HepG2 (cell line): Measurements from ENCODE around the gene TCF25. TPM values are rescaled to one million over a fixed set of nuclear protein-coding genes. Genes with fewer than 3 reads are reported as not detected.

ENCODE experiments used
- CREB1 ChIP-seq, 2 experiments: fragments of 450-650 bp in 1 of 2; IDR thresholded peaks; 2 replicates each; pipeline ENCODE4 v1.6.1; 2016 to 2017; ENCODE audit warnings: control low read depth in 1 of 2, mild to moderate bottlenecking in 1 of 2, missing compliant biosample characterization in 1 of 2, missing genetic modification characterization in 1 of 2
- ELF1 ChIP-seq: sonication (generic); formaldehyde crosslinking; IDR thresholded peaks from 2 replicates; pipeline ENCODE4 v1.4.0; 2020; ENCODE audit warnings: missing genetic modification reagents
- FOSL2 ChIP-seq: sonication (generic); formaldehyde crosslinking; IDR thresholded peaks from 2 replicates; pipeline ENCODE4 v1.4.0; 2020; ENCODE audit warnings: missing genetic modification reagents
- HCFC1 ChIP-seq: fragments of 150-350 bp; IDR thresholded peaks from 2 replicates; pipeline ENCODE4 v1.6.1; 2014; ENCODE audit warnings: low read depth, low read length
- HIVEP1 ChIP-seq: sonication (generic); formaldehyde crosslinking; IDR thresholded peaks from 2 replicates; pipeline ENCODE4 v1.4.0; 2020; ENCODE audit warnings: mild to moderate bottlenecking, missing genetic modification reagents
- HMG20B ChIP-seq: conservative IDR thresholded peaks from 2 replicates; pipeline ENCODE4 v1.6.1; 2016; ENCODE audit warnings: missing genetic modification reagents, missing compliant biosample characterization
- HNRNPK ChIP-seq: fragments of 200-400 bp; formaldehyde crosslinking; IDR thresholded peaks from 2 replicates; pipeline ENCODE4 v1.6.1; 2018; ENCODE audit warnings: low read length, low read depth, moderate library complexity, mild to moderate bottlenecking; ENCODE audit not compliant: poor library complexity, severe bottlenecking
- KLF16 ChIP-seq, 2 experiments: sonication (generic) in 1 of 2; formaldehyde crosslinking in 1 of 2; IDR thresholded peaks; 2 replicates each; pipeline versions ENCODE4 v1.6.1 to v1.8.0; 2016 to 2023; ENCODE audit warnings: missing genetic modification reagents in 2 of 2, missing compliant biosample characterization in 1 of 2
- KMT2A ChIP-seq: sonication (generic); formaldehyde crosslinking; IDR thresholded peaks from 2 replicates; pipeline ENCODE4 v1.4.0; 2020; ENCODE audit warnings: missing genetic modification reagents
- MAFG ChIP-seq: sonication (generic); formaldehyde crosslinking; IDR thresholded peaks from 2 replicates; pipeline ENCODE4 v1.5.1; 2020; ENCODE audit warnings: mild to moderate bottlenecking, missing genetic modification reagents
- MIER3 ChIP-seq: IDR thresholded peaks from 2 replicates; pipeline ENCODE4 v1.6.1; 2016; ENCODE audit warnings: missing compliant biosample characterization, borderline replicate concordance
- MZF1 ChIP-seq: sonication (generic); formaldehyde crosslinking; IDR thresholded peaks from 2 replicates; pipeline ENCODE4 v1.8.1; 2023; ENCODE audit warnings: mild to moderate bottlenecking, missing genetic modification reagents, borderline replicate concordance
- NFE2L2 ChIP-seq: fragments of 150-350 bp; IDR thresholded peaks from 2 replicates; pipeline ENCODE4 v1.6.1; 2014; ENCODE audit warnings: low read length
- POLR2G ChIP-seq: fragments of 200-400 bp; formaldehyde crosslinking; IDR thresholded peaks from 2 replicates; pipeline ENCODE4 v1.6.1; 2018; ENCODE audit warnings: mild to moderate bottlenecking, low read depth, low read length, moderate library complexity
- ZNF17 ChIP-seq: sonication (generic); formaldehyde crosslinking; IDR thresholded peaks from 2 replicates; pipeline ENCODE4 v1.5.0; 2020; ENCODE audit warnings: mild to moderate bottlenecking, missing genetic modification reagents
- ZNF367 ChIP-seq: sonication (generic); formaldehyde crosslinking; IDR thresholded peaks from 2 replicates; pipeline ENCODE4 v1.4.0; 2020; ENCODE audit warnings: missing genetic modification reagents, borderline replicate concordance
- ZNF460 ChIP-seq: sonication (generic); formaldehyde crosslinking; IDR thresholded peaks from 2 replicates; pipeline ENCODE4 v1.5.1; 2020; ENCODE audit warnings: missing genetic modification reagents, mild to moderate bottlenecking, borderline replicate concordance
- ZNF468 ChIP-seq: sonication (generic); formaldehyde crosslinking; IDR thresholded peaks from 2 replicates; pipeline ENCODE4 v1.8.0; 2022; ENCODE audit warnings: mild to moderate bottlenecking, moderate library complexity, missing genetic modification reagents
- ZNF510 ChIP-seq: sonication (generic); formaldehyde crosslinking; IDR thresholded peaks from 2 replicates; pipeline ENCODE4 v1.4.0; 2020; ENCODE audit warnings: low read depth, mild to moderate bottlenecking, missing genetic modification reagents
- ZNF674 ChIP-seq: sonication (generic); formaldehyde crosslinking; IDR thresholded peaks from 2 replicates; pipeline ENCODE4 v1.5.0; 2020; ENCODE audit warnings: low read depth, mild to moderate bottlenecking, missing genetic modification reagents
- ZNF839 ChIP-seq: sonication (generic); formaldehyde crosslinking; IDR thresholded peaks from 2 replicates; pipeline ENCODE4 v1.4.0; 2020; ENCODE audit warnings: missing genetic modification reagents, mild to moderate bottlenecking, borderline replicate concordance
- polyA plus RNA-seq, 8 experiments: library from polyadenylated mRNA; depleted of rRNA in 3 of 8; stranded (reverse) in 7 of 8; unstranded in 1 of 8; fragments of >200 nt; fragmentation: Illumina TruSeq in 4 of 8; extraction: Trizol in 4 of 8; gene quantifications; 2 replicates each; pipeline versions ENCODE4 v1.2.1 to v1.2.3, GENCODE V29; 2011 to 2016; ENCODE audit warnings: low read depth in 4 of 8, missing spikeins in 1 of 8, mixed read lengths in 1 of 8; ENCODE audit not compliant: insufficient read depth in 1 of 8
- total RNA-seq, 5 experiments: library from RNA; depleted of rRNA; stranded (reverse); fragments of >200 nt; fragmentation: Illumina TruSeq; extraction: Trizol; gene quantifications; 2 replicates each; pipeline ENCODE4 v1.2.3, GENCODE V29; 2016; ENCODE audit warnings: low read depth in 1 of 5
- TF ChIP-seq, protein P1 (sequence below): sonication (generic); formaldehyde crosslinking; IDR thresholded peaks from 2 replicates; pipeline ENCODE4 v1.5.0; 2020; ENCODE audit warnings: missing genetic modification reagents, mild to moderate bottlenecking, borderline replicate concordance
- TF ChIP-seq, protein P2 (sequence below): IDR thresholded peaks from 2 replicates; pipeline ENCODE4 v1.4.0; 2020; ENCODE audit warnings: mild to moderate bottlenecking, missing genetic modification reagents
- TF ChIP-seq, protein P3 (sequence below): sonication (generic); formaldehyde crosslinking; IDR thresholded peaks from 2 replicates; pipeline ENCODE4 v1.4.0; 2020; ENCODE audit warnings: mild to moderate bottlenecking, missing genetic modification reagents

Gene TCF25
- total and polyA plus RNA-seq, 2 of the 13 experiments (the other 11 are each of a cell fraction or from before 2014, with no cell fraction given), result 138 to 206 TPM

DNA sequence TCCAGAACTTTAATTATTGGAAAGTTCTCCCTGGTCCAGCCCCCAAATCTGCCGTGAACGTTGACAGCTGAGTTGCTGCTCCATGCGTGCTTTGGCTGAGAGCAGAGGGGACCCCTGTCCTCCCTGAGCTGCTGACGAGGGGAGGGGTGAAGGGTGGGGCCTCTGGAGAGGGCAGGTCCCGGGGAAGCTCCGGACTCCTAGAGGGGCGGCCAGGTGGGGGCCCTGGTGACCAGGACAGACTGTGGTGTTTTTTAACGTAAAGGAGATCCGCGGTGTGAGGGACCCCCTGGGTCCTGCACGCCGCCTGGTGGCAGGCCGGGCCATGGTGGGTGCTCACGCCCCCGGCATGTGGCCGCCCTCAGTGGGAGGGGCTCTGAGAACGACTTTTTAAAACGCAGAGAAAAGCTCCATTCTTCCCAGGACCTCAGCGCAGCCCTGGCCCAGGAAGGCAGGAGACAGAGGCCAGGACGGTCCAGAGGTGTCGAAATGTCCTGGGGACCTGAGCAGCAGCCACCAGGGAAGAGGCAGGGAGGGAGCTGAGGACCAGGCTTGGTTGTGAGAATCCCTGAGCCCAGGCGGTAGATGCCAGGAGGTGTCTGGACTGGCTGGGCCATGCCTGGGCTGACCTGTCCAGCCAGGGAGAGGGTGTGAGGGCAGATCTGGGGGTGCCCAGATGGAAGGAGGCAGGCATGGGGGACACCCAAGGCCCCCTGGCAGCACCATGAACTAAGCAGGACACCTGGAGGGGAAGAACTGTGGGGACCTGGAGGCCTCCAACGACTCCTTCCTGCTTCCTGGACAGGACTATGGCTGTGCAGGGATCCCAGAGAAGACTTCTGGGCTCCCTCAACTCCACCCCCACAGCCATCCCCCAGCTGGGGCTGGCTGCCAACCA lies 45.3 kb downstream of the TCF25 start, which contains the start of gene MC1R (continued):
- TF ChIP-seq, protein P1, sequence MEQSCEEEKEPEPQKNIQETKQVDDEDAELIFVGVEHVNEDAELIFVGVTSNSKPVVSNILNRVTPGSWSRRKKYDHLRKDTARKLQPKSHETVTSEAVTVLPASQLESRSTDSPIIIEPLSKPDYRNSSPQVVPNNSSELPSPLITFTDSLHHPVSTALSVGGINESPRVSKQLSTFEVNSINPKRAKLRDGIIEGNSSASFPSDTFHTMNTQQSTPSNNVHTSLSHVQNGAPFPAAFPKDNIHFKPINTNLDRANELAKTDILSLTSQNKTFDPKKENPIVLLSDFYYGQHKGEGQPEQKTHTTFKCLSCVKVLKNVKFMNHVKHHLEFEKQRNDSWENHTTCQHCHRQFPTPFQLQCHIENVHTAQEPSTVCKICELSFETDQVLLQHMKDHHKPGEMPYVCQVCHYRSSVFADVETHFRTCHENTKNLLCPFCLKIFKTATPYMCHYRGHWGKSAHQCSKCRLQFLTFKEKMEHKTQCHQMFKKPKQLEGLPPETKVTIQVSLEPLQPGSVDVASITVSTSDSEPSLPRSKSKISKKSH (CRISPR knock-in tag), result no peak; the same call in 1 of the 2 replicates
- TF ChIP-seq HNRNPK (no peak), ZNF17 (no peak), MAFG (CRISPR knock-in tag) (no peak; the same call in 1 of the 2 replicates), FOSL2 (CRISPR knock-in tag) (peak; percentile 67; the same call in 1 of the 2 replicates), HMG20B (0 out of 2 replicates have a peak, but pooled peaks have one; percentile 13), POLR2G (peak; percentile 88), CREB1 (IDR thresholded peaks at IDR 0.05) (no peak), CREB1 (CRISPR knock-in tag; IDR thresholded peaks at IDR 0.05) (no peak), KLF16 (CRISPR knock-in tag; IDR thresholded peaks at IDR 0.05) (peak in 1 of 2 experiments; percentile 95; a peak in 2 of 4 replicates), HCFC1 (no peak), MIER3 (CRISPR knock-in tag) (peak; percentile 17; the same call in 1 of the 2 replicates), ELF1 (CRISPR knock-in tag) (peak; percentile 56), ZNF510 (CRISPR knock-in tag) (no peak), ZNF468 (CRISPR knock-in tag) (no peak), NFE2L2 (no peak), KMT2A (CRISPR knock-in tag) (0 out of 2 replicates have a peak, but pooled peaks have one; percentile 25), HIVEP1 (CRISPR knock-in tag) (0 out of 2 replicates have a peak, but pooled peaks have one; percentile 66), ZNF460 (CRISPR knock-in tag) (peak; percentile 4; the same call in 1 of the 2 replicates), ZNF839 (CRISPR knock-in tag) (no peak), MZF1 (CRISPR knock-in tag) (peak; percentile 95; the same call in 1 of the 2 replicates), ZNF674 (CRISPR knock-in tag) (no peak), ZNF367 (CRISPR knock-in tag) (no peak)
- TF ChIP-seq, protein P2, sequence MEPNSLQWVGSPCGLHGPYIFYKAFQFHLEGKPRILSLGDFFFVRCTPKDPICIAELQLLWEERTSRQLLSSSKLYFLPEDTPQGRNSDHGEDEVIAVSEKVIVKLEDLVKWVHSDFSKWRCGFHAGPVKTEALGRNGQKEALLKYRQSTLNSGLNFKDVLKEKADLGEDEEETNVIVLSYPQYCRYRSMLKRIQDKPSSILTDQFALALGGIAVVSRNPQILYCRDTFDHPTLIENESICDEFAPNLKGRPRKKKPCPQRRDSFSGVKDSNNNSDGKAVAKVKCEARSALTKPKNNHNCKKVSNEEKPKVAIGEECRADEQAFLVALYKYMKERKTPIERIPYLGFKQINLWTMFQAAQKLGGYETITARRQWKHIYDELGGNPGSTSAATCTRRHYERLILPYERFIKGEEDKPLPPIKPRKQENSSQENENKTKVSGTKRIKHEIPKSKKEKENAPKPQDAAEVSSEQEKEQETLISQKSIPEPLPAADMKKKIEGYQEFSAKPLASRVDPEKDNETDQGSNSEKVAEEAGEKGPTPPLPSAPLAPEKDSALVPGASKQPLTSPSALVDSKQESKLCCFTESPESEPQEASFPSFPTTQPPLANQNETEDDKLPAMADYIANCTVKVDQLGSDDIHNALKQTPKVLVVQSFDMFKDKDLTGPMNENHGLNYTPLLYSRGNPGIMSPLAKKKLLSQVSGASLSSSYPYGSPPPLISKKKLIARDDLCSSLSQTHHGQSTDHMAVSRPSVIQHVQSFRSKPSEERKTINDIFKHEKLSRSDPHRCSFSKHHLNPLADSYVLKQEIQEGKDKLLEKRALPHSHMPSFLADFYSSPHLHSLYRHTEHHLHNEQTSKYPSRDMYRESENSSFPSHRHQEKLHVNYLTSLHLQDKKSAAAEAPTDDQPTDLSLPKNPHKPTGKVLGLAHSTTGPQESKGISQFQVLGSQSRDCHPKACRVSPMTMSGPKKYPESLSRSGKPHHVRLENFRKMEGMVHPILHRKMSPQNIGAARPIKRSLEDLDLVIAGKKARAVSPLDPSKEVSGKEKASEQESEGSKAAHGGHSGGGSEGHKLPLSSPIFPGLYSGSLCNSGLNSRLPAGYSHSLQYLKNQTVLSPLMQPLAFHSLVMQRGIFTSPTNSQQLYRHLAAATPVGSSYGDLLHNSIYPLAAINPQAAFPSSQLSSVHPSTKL (CRISPR knock-in tag), result peak; percentile 61
- TF ChIP-seq, protein P3, sequence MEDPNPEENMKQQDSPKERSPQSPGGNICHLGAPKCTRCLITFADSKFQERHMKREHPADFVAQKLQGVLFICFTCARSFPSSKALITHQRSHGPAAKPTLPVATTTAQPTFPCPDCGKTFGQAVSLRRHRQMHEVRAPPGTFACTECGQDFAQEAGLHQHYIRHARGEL (CRISPR knock-in tag), result peak; percentile 94
